GM12892 (cell line): ENCODE data around the gene CLCN1.

ENCODE experiments used
- DNase-seq: peaks from one replicate; pipeline ENCODE4 v3.0.0; 2011; ENCODE audit not compliant: insufficient read length
- FAIRE-seq: peaks from 2 replicates; lab custom pipeline; 2011; peaks lifted over from hg19 to GRCh38; lab: Jason Lieb, UNC
- POLR2A ChIP-seq: IDR thresholded peaks from 2 replicates; pipeline ENCODE4 v1.6.1; 2011; ENCODE audit warnings: low read depth, low read length, control low read depth
- POLR2AphosphoS5 ChIP-seq: IDR thresholded peaks from 2 replicates; pipeline ENCODE4 v1.6.1; 2011; ENCODE audit warnings: low read depth, low read length, control low read depth
- TAF1 ChIP-seq: IDR thresholded peaks from 2 replicates; pipeline ENCODE4 v1.6.1; 2011; ENCODE audit warnings: low read depth, mild to moderate bottlenecking, control low read depth, low read length, borderline replicate concordance

CLCN1 gene

DNA sequence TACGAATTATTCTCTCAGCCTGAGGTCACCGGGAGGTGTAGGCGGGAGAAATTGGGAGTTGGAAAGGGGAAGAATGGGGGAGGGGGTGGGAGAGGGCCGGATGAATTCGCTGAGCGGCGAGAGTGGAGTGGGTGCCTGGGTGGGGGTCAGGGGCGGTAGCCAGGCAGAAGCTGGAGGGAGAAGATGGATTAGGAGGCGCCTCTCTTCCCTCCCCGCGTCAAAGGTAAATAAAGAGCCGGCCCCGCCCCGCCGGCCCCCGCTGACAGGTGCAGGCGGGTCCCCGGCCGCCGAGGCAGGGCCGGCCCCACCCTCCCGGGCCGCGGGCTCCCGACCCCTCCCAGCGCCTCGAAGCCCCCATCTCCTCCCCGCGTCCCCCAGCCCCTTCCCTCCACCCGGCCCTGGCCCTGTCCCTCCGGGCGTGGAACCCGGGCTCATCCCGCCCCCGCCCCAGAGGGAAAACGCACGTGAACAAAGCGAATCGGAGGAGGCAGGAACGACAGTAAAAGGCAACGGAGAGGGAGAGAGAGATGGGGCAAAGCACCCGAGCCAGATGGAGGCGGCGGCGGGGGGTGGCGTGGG lies 45.7 kb downstream of the CLCN1 start:
- TF ChIP-seq TAF1 (no peak), POLR2A (no peak), POLR2AphosphoS5 (no peak)
- no peak for DNase-seq

GRCh38 chr7:143362131-143363015 lies 46.5 kb downstream of the CLCN1 start, which contains the start of gene FAM131B:
TSS of gene FAM131B (minus strand) at chr7:143362713. CDS start at chr7:143362603, 110 bp downstream.
- TF ChIP-seq POLR2A (no peak), POLR2AphosphoS5 (no peak), TAF1 (no peak)
- DNase-seq: peak; percentile 50
- no peak for FAIRE-seq

More for the DNA sequence above, 45.7 kb downstream of the CLCN1 start:
- no peak for FAIRE-seq

DNA sequence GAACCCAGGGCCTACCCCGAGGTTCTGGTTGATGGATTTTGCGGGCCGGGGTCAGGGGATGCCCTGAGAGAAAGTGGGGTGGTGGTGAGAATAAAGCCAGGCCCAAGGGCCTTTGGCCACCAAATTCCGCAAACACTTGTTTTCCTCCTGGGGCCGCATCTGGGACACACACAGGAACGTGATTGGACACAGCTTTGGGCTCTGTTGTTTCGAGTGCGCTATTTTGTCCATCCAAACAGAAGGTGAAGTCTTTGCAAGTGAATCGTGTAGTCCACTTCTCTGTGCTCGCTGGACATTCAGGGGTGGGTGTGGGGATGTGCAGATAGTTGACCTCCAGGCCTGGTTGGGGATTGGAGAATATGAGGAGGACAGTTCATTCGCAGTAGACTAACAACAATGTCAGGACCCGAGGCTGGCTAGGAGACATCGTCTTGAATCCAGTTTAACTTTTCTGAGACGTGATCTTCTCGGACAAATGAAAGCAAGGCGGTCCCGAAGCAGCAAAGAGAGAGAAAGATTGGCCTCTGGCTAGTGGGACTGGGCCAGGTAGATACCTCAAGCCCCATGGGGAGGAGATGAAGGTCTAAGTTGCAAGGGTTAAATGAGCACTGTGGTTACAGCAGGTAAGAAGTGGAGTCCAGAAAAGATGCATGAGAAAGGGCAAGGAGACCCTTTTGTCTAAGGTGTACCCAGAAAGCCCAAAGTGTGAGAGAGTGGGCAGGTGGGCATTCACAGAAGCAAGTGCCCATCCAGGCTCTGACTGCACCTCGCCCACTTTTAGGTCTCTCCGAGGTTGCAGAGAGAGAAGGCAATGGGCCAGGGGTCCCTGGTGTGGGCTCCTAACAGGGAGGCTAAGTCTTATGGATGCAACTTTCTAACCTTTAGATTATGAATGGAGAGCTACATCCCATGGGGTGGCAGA lies 47.4 kb downstream of the CLCN1 start:
- FAIRE-seq (no peak), DNase-seq (no peak)
- TF ChIP-seq POLR2A: no peak
- TF ChIP-seq POLR2AphosphoS5: no peak
- no peak for TF ChIP-seq TAF1

GRCh38 chr7:143367972-143368371 lies 52.1 kb downstream of the CLCN1 start:
- TF ChIP-seq TAF1: no peak
- FAIRE-seq (no peak), DNase-seq (no peak)

GRCh38 chr7:143368387-143368786 lies 52.5 kb downstream of the CLCN1 start:
- DNase-seq: no peak
- FAIRE-seq: no peak
- no peak for TF ChIP-seq TAF1
- TF ChIP-seq POLR2AphosphoS5: no peak
- no peak for TF ChIP-seq POLR2A

DNA sequence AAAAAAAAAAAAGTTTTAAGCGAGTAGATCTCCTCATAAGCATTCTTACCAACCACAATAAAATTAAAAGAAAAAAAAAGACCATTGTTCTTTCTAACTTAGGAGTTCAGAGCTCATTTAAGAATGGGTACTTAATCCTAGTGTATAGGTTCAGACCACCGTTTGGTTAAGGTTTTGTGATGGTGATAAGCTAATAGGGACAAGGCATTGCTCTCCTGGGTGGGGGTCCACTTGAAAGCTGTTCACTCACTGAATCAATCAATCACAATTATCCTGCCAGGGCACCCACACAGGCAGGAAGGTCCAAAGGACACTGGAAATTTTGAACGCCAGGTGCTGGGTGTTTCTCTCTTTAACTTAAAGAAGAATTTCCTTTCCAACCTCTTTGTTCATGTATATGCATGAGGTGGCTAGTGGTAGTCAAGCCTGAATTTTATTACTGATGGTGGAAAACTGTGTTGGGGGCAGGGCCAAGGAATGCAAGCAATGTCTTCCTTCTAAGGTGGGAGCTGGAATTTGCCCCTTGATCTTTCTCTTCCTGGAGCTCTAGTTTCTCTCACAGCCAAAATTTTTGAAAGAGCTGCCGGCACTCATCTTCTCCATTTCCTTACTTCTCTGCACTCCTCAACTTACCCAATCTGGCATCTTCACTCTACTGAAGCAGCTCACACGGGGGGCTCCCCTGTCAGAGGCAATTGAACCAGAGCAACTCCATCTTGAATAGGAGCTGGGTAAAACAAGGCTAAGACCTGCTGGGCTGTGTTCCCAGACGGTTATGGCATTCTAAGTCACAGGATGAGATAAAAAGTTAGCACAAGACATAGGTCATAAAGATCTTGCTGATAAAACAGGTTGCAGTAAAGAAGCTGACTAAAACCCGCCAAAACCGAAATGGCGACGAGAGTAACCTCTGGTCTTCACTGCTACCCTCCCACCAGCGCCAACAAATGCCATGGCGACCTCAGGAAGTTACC lies 54.1 kb downstream of the CLCN1 start:
- DNase-seq (no peak), FAIRE-seq (no peak)
- no peak for TF ChIP-seq POLR2A
- no peak for TF ChIP-seq POLR2AphosphoS5
- no peak for TF ChIP-seq TAF1

- DNase-seq (no peak), FAIRE-seq (no peak)
- TF ChIP-seq POLR2A (no peak), TAF1 (no peak), POLR2AphosphoS5 (no peak)
These were observed 56.2 kb downstream of the CLCN1 start for GRCh38 chr7:143372070-143372469.

- FAIRE-seq (no peak), DNase-seq (no peak)
- TF ChIP-seq TAF1 (no peak), POLR2AphosphoS5 (no peak), POLR2A (no peak)
These were observed 57.4 kb downstream of the CLCN1 start for GRCh38 chr7:143373255-143373794.

GRCh38 chr7:143374561-143374960 lies 58.6 kb downstream of the CLCN1 start:
- TF ChIP-seq POLR2A: no peak
- no peak for TF ChIP-seq POLR2AphosphoS5
- no peak for TF ChIP-seq TAF1
- FAIRE-seq (no peak), DNase-seq (no peak)
